GM12801 (cell line): ENCODE results near the gene MAPK12.

Source experiments
- CTCF ChIP-seq: IDR thresholded peaks from one replicate; pipeline ENCODE4 v1.5.1; 2011; ENCODE audit warnings: control low read depth; ENCODE audit not compliant: insufficient read length; ENCODE audit errors: extremely low read depth

MAPK12 gene

GRCh38 chr22:50221410-50222300 lies 39.8 kb downstream of the MAPK12 start:
- TF ChIP-seq CTCF: no peak

GRCh38 chr22:50220603-50221409 lies 40.7 kb downstream of the MAPK12 start:
- TF ChIP-seq CTCF: no peak

GRCh38 chr22:50219800-50220602 lies 41.5 kb downstream of the MAPK12 start:
- TF ChIP-seq CTCF: no peak

GRCh38 chr22:50218996-50219727 lies 42.3 kb downstream of the MAPK12 start:
- TF ChIP-seq CTCF: no peak

GRCh38 chr22:50218153-50218995 lies 43.1 kb downstream of the MAPK12 start:
- TF ChIP-seq CTCF: no peak

GRCh38 chr22:50217543-50218152 lies 43.8 kb downstream of the MAPK12 start:
- no peak for TF ChIP-seq CTCF
